GM12878 (cell line): ENCODE measurements around the gene USPL1. TPM values are rescaled to one million over a fixed set of nuclear protein-coding genes. Genes with fewer than 3 reads are reported as not detected.

Experiments used
- ATAC-seq: fragments of 200-7000 bp; cut with Tn5 transposase; 3 replicates; pipeline ENCODE4 v1.9.1; 2020; ENCODE audit warnings: mild to moderate bottlenecking, moderate library complexity
- BruUV-seq: library from RNA; stranded (reverse); fragments of 400-500 nt; replicated peaks from 2 replicates; lab custom pipeline; 2021; lab: Mats Ljungman, UMichigan
- CTCF ChIA-PET: fragments of 300-600 bp; sonication (Branson Sonifier 250); formaldehyde crosslinking; extraction: SDS; loops from one replicate; lab custom pipeline; 2021; ENCODE audit warnings: inconsistent platforms; lab: Yijun Ruan, JAX
- POLR2A ChIA-PET: fragments of 350-600 bp; formaldehyde crosslinking; extraction: SDS; loops from one replicate; lab custom pipeline; 2021; ENCODE audit warnings: inconsistent platforms; lab: Charles Lee
- RAD21 ChIA-PET: fragments of 300-600 bp; sonication (Branson Sonifier 250); formaldehyde crosslinking; loops from one replicate; lab custom pipeline; 2023; ENCODE audit warnings: antibody characterized with exemption; ENCODE audit not compliant: unreplicated experiment; lab: Charles Lee
- SMC1A ChIA-PET: fragments of 300-600 bp; sonication (Branson Sonifier 250); formaldehyde crosslinking; loops from one replicate; lab custom pipeline; 2023; ENCODE audit not compliant: unreplicated experiment, uncharacterized antibody; lab: Charles Lee
- DNase-seq: peaks from one replicate; pipeline ENCODE4 v3.0.0-alpha.2; 2011; ENCODE audit warnings: low read depth, low spot score
- FAIRE-seq: peaks from 3 replicates; lab custom pipeline; 2011; peaks lifted over from hg19 to GRCh38; lab: Jason Lieb, UNC
- H2AFZ ChIP-seq: 2 replicates; pipeline ENCODE4 v1.6.0; 2011; ENCODE audit warnings: low read depth, low read length, control low read depth; ENCODE audit not compliant: control insufficient read depth
- H3K27ac ChIP-seq: 2 replicates; pipeline ENCODE4 v1.5.1; 2011; ENCODE audit warnings: control low read depth; ENCODE audit not compliant: control insufficient read depth, insufficient read depth
- H3K27me3 ChIP-seq, 2 experiments: replicated peaks in 1 of 2; 2 replicates each; pipeline versions ENCODE4 v1.6.0 to v1.6.1; 2011; ENCODE audit warnings: low read length in 1 of 2; ENCODE audit not compliant: control insufficient read depth in 2 of 2, insufficient read depth in 2 of 2
- H3K36me3 ChIP-seq, 2 experiments: 2 replicates each; pipeline ENCODE4 v1.5.1; 2011; ENCODE audit warnings: low read length in 1 of 2; ENCODE audit not compliant: control insufficient read depth in 2 of 2, insufficient read depth in 2 of 2
- H3K4me1 ChIP-seq: 2 replicates; pipeline ENCODE4 v1.6.1; 2011; ENCODE audit warnings: mild to moderate bottlenecking, low read length, moderate library complexity, mixed read lengths; ENCODE audit not compliant: control insufficient read depth, insufficient read depth
- H3K4me2 ChIP-seq: 2 replicates; pipeline ENCODE4 v1.6.0; 2011; ENCODE audit warnings: control low read depth; ENCODE audit not compliant: control insufficient read depth, insufficient read depth
- H3K4me3 ChIP-seq: fragments of 200-600 bp; sonication (generic); 2 replicates; pipeline ENCODE4 v1.5.1; 2016
- H3K79me2 ChIP-seq: 2 replicates; pipeline ENCODE4 v1.6.0; 2011; ENCODE audit warnings: low read length; ENCODE audit not compliant: control insufficient read depth, insufficient read depth
- H3K9ac ChIP-seq: 2 replicates; pipeline ENCODE4 v1.8.0; 2011; ENCODE audit warnings: low read length, control low read depth, mixed read lengths; ENCODE audit not compliant: control insufficient read depth, insufficient read depth
- H3K9me3 ChIP-seq: replicated peaks from 3 replicates; pipeline ENCODE4 v1.5.1; 2011; ENCODE audit warnings: mild to moderate bottlenecking, low read length; ENCODE audit not compliant: control insufficient read depth, insufficient read depth
- H4K20me1 ChIP-seq: 2 replicates; pipeline ENCODE4 v1.6.0; 2011; ENCODE audit not compliant: control insufficient read depth, insufficient read depth
- RCOR1 ChIP-seq: conservative IDR thresholded peaks from 2 replicates; pipeline ENCODE4 v1.6.1; 2012; ENCODE audit warnings: low read depth, low read length, improper control_type of control experiment
- in situ Hi-C: fragments of 300-500 bp; cut with MboI; formaldehyde crosslinking; loops from 9 replicates; pipeline ENCODE4 v1.14.3; 2018; ENCODE audit warnings: mixed read lengths
- intact Hi-C: fragments of 100-400 bp; cut with micrococcal nuclease; formaldehyde crosslinking; loops from one replicate; pipeline ENCODE4 v1.14.2; 2022; ENCODE audit not compliant: unreplicated experiment
- polyA plus RNA-seq, 11 experiments: library from polyadenylated mRNA; depleted of rRNA in 4 of 11; unstranded in 6 of 11; stranded (reverse) in 5 of 11; fragments of >200 nt; fragmentation: Nextera tagmentation in 4 of 11; fragmentation: Illumina TruSeq in 1 of 11; extraction: Ambion mirVana in 4 of 11; extraction: Trizol in 1 of 11; gene quantifications; 1 replicate in 1 of 11; 2 replicates in 10 of 11; pipeline versions ENCODE4 v1.2.1 to v1.2.3, GENCODE V29; 2011 to 2016; ENCODE audit warnings: inconsistent platforms in 2 of 11, missing spikeins in 2 of 11, low read depth in 1 of 11
- total RNA-seq, 4 experiments: library from RNA; depleted of rRNA in 3 of 4; stranded (reverse); fragments of >200 nt in 3 of 4; fragmentation: Illumina TruSeq in 1 of 4; extraction: Trizol in 1 of 4; gene quantifications; 2 replicates each; pipeline versions ENCODE4 v1.2.1 to v1.2.3, GENCODE V29; 2013 to 2021
- TF ChIP-seq, protein P1 (sequence below): IDR thresholded peaks from 2 replicates; pipeline ENCODE4 v1.6.1; 2012; ENCODE audit warnings: low read depth, low read length, improper control_type of control experiment
- TF ChIP-seq, protein P2 (sequence below): IDR thresholded peaks from 2 replicates; pipeline ENCODE4 v1.6.1; 2012; ENCODE audit warnings: improper control_type of control experiment, low read depth, low read length; ENCODE audit not compliant: insufficient replicate concordance
- TF ChIP-seq, protein P3 (sequence below): fragments of 450-650 bp; IDR thresholded peaks from 2 replicates; pipeline ENCODE4 v1.6.1; 2017; ENCODE audit warnings: borderline replicate concordance
- TF ChIP-seq, protein P4 (sequence below): fragments of 450-650 bp; IDR thresholded peaks from 2 replicates; pipeline ENCODE4 v1.6.1; 2018; ENCODE audit warnings: borderline replicate concordance, mild to moderate bottlenecking; ENCODE audit not compliant: partially characterized antibody

USPL1 gene
- total and polyA plus RNA-seq, 10 of the 15 experiments (the other 5 are each of a cell fraction or from before 2014, with no cell fraction given), result 7.9 to 23.2 (median 15.8) TPM

- no TSS peak for BruUV-seq
- H3K9ac ChIP-seq, result no peak overlapping the region
- H3K36me3 ChIP-seq, result peaks cover 6 to 32% of the 10 kb centered on the region in 2 experiments
- ChIA-PET SMC1A (interaction anchor here (0.7 to 1.6 kb wide), 3 partner anchors 9 to 221 kb away, joined by 3 to 5 read pairs (median 4); no protein-coding TSS in a partner anchor), RAD21 (no interaction called here), POLR2A (interaction anchor here (0.7 kb wide), 1 partner anchor 1717 kb away, joined by 3 read pairs; no protein-coding TSS in a partner anchor), CTCF (interaction anchor here (1.5 to 2.5 kb wide), 2 partner anchors 10 to 13 kb away, joined by 3 to 5 read pairs; no protein-coding TSS in a partner anchor)
- H3K4me2 ChIP-seq, result no peak overlapping the region
- TF ChIP-seq, protein P1, sequence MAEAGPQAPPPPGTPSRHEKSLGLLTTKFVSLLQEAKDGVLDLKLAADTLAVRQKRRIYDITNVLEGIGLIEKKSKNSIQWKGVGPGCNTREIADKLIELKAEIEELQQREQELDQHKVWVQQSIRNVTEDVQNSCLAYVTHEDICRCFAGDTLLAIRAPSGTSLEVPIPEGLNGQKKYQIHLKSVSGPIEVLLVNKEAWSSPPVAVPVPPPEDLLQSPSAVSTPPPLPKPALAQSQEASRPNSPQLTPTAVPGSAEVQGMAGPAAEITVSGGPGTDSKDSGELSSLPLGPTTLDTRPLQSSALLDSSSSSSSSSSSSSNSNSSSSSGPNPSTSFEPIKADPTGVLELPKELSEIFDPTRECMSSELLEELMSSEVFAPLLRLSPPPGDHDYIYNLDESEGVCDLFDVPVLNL, result no peak
- TF ChIP-seq, protein P2, sequence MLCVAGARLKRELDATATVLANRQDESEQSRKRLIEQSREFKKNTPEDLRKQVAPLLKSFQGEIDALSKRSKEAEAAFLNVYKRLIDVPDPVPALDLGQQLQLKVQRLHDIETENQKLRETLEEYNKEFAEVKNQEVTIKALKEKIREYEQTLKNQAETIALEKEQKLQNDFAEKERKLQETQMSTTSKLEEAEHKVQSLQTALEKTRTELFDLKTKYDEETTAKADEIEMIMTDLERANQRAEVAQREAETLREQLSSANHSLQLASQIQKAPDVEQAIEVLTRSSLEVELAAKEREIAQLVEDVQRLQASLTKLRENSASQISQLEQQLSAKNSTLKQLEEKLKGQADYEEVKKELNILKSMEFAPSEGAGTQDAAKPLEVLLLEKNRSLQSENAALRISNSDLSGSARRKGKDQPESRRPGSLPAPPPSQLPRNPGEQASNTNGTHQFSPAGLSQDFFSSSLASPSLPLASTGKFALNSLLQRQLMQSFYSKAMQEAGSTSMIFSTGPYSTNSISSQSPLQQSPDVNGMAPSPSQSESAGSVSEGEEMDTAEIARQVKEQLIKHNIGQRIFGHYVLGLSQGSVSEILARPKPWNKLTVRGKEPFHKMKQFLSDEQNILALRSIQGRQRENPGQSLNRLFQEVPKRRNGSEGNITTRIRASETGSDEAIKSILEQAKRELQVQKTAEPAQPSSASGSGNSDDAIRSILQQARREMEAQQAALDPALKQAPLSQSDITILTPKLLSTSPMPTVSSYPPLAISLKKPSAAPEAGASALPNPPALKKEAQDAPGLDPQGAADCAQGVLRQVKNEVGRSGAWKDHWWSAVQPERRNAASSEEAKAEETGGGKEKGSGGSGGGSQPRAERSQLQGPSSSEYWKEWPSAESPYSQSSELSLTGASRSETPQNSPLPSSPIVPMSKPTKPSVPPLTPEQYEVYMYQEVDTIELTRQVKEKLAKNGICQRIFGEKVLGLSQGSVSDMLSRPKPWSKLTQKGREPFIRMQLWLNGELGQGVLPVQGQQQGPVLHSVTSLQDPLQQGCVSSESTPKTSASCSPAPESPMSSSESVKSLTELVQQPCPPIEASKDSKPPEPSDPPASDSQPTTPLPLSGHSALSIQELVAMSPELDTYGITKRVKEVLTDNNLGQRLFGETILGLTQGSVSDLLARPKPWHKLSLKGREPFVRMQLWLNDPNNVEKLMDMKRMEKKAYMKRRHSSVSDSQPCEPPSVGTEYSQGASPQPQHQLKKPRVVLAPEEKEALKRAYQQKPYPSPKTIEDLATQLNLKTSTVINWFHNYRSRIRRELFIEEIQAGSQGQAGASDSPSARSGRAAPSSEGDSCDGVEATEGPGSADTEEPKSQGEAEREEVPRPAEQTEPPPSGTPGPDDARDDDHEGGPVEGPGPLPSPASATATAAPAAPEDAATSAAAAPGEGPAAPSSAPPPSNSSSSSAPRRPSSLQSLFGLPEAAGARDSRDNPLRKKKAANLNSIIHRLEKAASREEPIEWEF, result no peak
- TF ChIP-seq, protein P3, sequence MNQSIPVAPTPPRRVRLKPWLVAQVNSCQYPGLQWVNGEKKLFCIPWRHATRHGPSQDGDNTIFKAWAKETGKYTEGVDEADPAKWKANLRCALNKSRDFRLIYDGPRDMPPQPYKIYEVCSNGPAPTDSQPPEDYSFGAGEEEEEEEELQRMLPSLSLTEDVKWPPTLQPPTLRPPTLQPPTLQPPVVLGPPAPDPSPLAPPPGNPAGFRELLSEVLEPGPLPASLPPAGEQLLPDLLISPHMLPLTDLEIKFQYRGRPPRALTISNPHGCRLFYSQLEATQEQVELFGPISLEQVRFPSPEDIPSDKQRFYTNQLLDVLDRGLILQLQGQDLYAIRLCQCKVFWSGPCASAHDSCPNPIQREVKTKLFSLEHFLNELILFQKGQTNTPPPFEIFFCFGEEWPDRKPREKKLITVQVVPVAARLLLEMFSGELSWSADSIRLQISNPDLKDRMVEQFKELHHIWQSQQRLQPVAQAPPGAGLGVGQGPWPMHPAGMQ, result no peak
- TF ChIP-seq, protein P4, sequence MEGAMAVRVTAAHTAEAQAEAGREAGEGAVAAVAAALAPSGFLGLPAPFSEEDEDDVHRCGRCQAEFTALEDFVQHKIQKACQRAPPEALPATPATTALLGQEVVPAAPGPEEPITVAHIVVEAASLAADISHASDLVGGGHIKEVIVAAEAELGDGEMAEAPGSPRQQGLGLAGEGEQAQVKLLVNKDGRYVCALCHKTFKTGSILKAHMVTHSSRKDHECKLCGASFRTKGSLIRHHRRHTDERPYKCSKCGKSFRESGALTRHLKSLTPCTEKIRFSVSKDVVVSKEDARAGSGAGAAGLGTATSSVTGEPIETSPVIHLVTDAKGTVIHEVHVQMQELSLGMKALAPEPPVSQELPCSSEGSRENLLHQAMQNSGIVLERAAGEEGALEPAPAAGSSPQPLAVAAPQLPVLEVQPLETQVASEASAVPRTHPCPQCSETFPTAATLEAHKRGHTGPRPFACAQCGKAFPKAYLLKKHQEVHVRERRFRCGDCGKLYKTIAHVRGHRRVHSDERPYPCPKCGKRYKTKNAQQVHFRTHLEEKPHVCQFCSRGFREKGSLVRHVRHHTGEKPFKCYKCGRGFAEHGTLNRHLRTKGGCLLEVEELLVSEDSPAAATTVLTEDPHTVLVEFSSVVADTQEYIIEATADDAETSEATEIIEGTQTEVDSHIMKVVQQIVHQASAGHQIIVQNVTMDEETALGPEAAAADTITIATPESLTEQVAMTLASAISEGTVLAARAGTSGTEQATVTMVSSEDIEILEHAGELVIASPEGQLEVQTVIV, result no peak
- no peak for TF ChIP-seq RCOR1
- DNase-seq (no peak), ATAC-seq (no peak), FAIRE-seq (no peak)
- intact Hi-C loops (no loop called here), in situ Hi-C loops (no loop called here)
- no peaks in the 10 kb centered on the region for H3K27me3 ChIP-seq
- H4K20me1 ChIP-seq, result no peaks in the 10 kb centered on the region
- no peaks in the 10 kb centered on the region for H3K9me3 ChIP-seq
- no peak overlapping the region for H3K4me3 ChIP-seq
- no peak overlapping the region for H3K27ac ChIP-seq
- no peaks in the 10 kb centered on the region; the same call in 1 of the 2 replicates for H3K79me2 ChIP-seq
- H2AFZ ChIP-seq, result no peak overlapping the region
- H3K4me1 ChIP-seq, result no peaks in the 10 kb centered on the region
These were observed 27.9 kb downstream of the USPL1 start for GRCh38 chr13:30645629-30646028.
